Gastroesophageal sphincter (tissue), 4 donors: ENCODE results near the gene DAP. TPM values are rescaled to one million over a fixed set of nuclear protein-coding genes. Genes with fewer than 3 reads are reported as not detected.

Source experiments
- ATAC-seq: fragments of 150-250 bp; one replicate; pipeline ENCODE4 v1.9.1; 2016; ENCODE audit warnings: mild to moderate bottlenecking, moderate library complexity
- H3K27ac ChIP-seq, 4 donors: fragments of 200-600 bp; sonication (generic) in 3 of 4; 1 replicate in 3 of 4; 2 replicates in 1 of 4; pipeline ENCODE4 v1.5.1; 2016 to 2019
- H3K27me3 ChIP-seq: fragments of 200-600 bp; sonication (generic); one replicate; pipeline ENCODE4 v1.5.1; 2019
- H3K36me3 ChIP-seq, 2 donors: fragments of 200-600 bp; sonication (generic); one replicate each; pipeline ENCODE4 v1.5.1; 2019; ENCODE audit warnings: control low read depth in 1 of 2
- H3K4me1 ChIP-seq, 3 donors: fragments of 200-600 bp; sonication (generic); 1 replicate in 2 of 3; 2 replicates in 1 of 3; pipeline ENCODE4 v1.5.1; 2016 to 2019; ENCODE audit warnings: control low read depth in 2 of 3
- H3K4me3 ChIP-seq, 2 donors: fragments of 200-600 bp; sonication (generic); one replicate each; pipeline ENCODE4 v1.5.1; 2019; ENCODE audit warnings: mild to moderate bottlenecking in 1 of 2, moderate library complexity in 1 of 2
- H3K9me3 ChIP-seq, 3 donors: fragments of 200-600 bp; sonication (generic); one replicate each; pipeline ENCODE4 v1.5.1; 2017 to 2019; ENCODE audit warnings: control low read depth in 2 of 3
- CTCF ChIP-seq, 4 experiments: fragments of 200-600 bp in 2 of 4; fragments of 450-650 bp in 2 of 4; sonication (generic) in 1 of 4; IDR thresholded peaks; one replicate each; pipeline ENCODE4 v1.5.1; 2017 to 2019; ENCODE audit warnings: antibody characterized with exemption in 4 of 4, mild to moderate bottlenecking in 2 of 4, moderate library complexity in 2 of 4
- EP300 ChIP-seq: sonication (generic); formaldehyde crosslinking; IDR thresholded peaks from one replicate; pipeline ENCODE4 v1.6.1; 2017; ENCODE audit warnings: antibody characterized with exemption, mild to moderate bottlenecking
- POLR2A ChIP-seq, 2 donors: fragments of 450-650 bp; IDR thresholded peaks; one replicate each; pipeline ENCODE4 v1.6.1; 2017; ENCODE audit warnings: antibody characterized with exemption in 2 of 2, mild to moderate bottlenecking in 2 of 2, moderate library complexity in 1 of 2
- POLR2AphosphoS5 ChIP-seq: sonication (generic); formaldehyde crosslinking; IDR thresholded peaks from one replicate; pipeline ENCODE4 v1.6.1; 2017; ENCODE audit warnings: antibody characterized with exemption
- WGBS, 2 donors: methylation state at CpG; one replicate each; pipeline ENCODE4 v1.1.5; 2018; ENCODE audit warnings: low coverage in 1 of 2; 5-methylcytosine and 5-hydroxymethylcytosine counted together
- total RNA-seq, 4 donors: library from RNA; depleted of rRNA; stranded (reverse); fragments of >200 nt; gene quantifications; one replicate each; pipeline ENCODE4 v1.1.0, GENCODE V29; 2016

The DAP gene
- total RNA-seq, 4 donors from 2014 or later = 21.8 to 41.9 (median 36.0) TPM

- Histone ChIP-seq H3K4me3 (no peak overlapping the region), H3K4me1 (peaks cover 0 to 13% (median 4%) of the 10 kb centered on the region in 3 donors), H3K27ac (no peak overlapping the region), H3K27me3 (peaks cover 13% of the 10 kb centered on the region), H3K36me3 (no peaks in the 10 kb centered on the region), H3K9me3 (no peaks in the 10 kb centered on the region)
- ATAC-seq = no peak
- TF ChIP-seq EP300 = no peak
- TF ChIP-seq CTCF (IDR thresholded peaks at IDR 0.05) = no peak
- no peak for TF ChIP-seq POLR2A (IDR thresholded peaks at IDR 0.05)
- no peak for TF ChIP-seq POLR2AphosphoS5
- 80 to 82% methylated on average over 2 to 12 of the region's 18 CpGs for WGBS, 2 donors
Measured at GRCh38 chr5:10655972-10656830, 104.8 kb downstream of the DAP start.

GRCh38 chr5:10655161-10655971, 105.7 kb downstream of the DAP start:
- ATAC-seq = no peak
- H3K27me3 ChIP-seq = peaks cover 20% of the 10 kb centered on the region
- peaks cover 0 to 13% (median 4%) of the 10 kb centered on the region in 3 donors for H3K4me1 ChIP-seq
- no peak overlapping the region for H3K4me3 ChIP-seq
- 83 to 89% methylated on average over 5 to 22 of the region's 29 CpGs for WGBS, 2 donors
- TF ChIP-seq CTCF (IDR thresholded peaks at IDR 0.05) (no peak), POLR2A (IDR thresholded peaks at IDR 0.05) (no peak), POLR2AphosphoS5 (no peak), EP300 (no peak)
- H3K36me3 ChIP-seq = no peaks in the 10 kb centered on the region
- no peak overlapping the region for H3K27ac ChIP-seq
- H3K9me3 ChIP-seq = no peaks in the 10 kb centered on the region

GRCh38 chr5:10654566-10654965, 106.5 kb downstream of the DAP start:
- H3K9me3 ChIP-seq = no peaks in the 10 kb centered on the region
- no peak for TF ChIP-seq EP300
- no peak for TF ChIP-seq CTCF (IDR thresholded peaks at IDR 0.05)
- no peak for TF ChIP-seq POLR2AphosphoS5
- no peak for TF ChIP-seq POLR2A (IDR thresholded peaks at IDR 0.05)
- peaks cover 0 to 13% (median 4%) of the 10 kb centered on the region in 3 donors for H3K4me1 ChIP-seq
- no peak overlapping the region for H3K4me3 ChIP-seq
- H3K27ac ChIP-seq = no peak overlapping the region
- H3K36me3 ChIP-seq = peaks cover 0 to 1% of the 10 kb centered on the region in 2 donors
- H3K27me3 ChIP-seq = peaks cover 28% of the 10 kb centered on the region
- ATAC-seq = no peak
- 93% methylated on average over 11 of the region's 13 CpGs; no CpG with 5 or more reads in 1 of the 2 donors for WGBS, 2 donors

- ATAC-seq = no peak
- peaks cover 34% of the 10 kb centered on the region for H3K27me3 ChIP-seq
- H3K4me3 ChIP-seq = no peak overlapping the region
- H3K4me1 ChIP-seq = peaks cover 0 to 13% (median 4%) of the 10 kb centered on the region in 3 donors
- H3K9me3 ChIP-seq = no peaks in the 10 kb centered on the region
- peaks cover 0 to 6% of the 10 kb centered on the region in 2 donors for H3K36me3 ChIP-seq
- 13 to 72% methylated on average over 7 to 11 of the region's 12 CpGs for WGBS, 2 donors
- H3K27ac ChIP-seq = no peak overlapping the region
- TF ChIP-seq EP300 (no peak), POLR2AphosphoS5 (no peak), CTCF (IDR thresholded peaks at IDR 0.05) (no peak), POLR2A (IDR thresholded peaks at IDR 0.05) (no peak)
Measured at GRCh38 chr5:10653751-10654400, 107.2 kb downstream of the DAP start.
